Gastrocnemius medialis (tissue), 4 donors: ENCODE data around the gene KIT.

ENCODE experiments used
- POLR2A ChIP-seq, 2 donors: fragments of 450-650 bp; IDR thresholded peaks; one replicate each; pipeline ENCODE4 v1.6.1; 2017; ENCODE audit warnings: antibody characterized with exemption in 2 of 2, mild to moderate bottlenecking in 2 of 2, moderate library complexity in 2 of 2
- TF ChIP-seq, protein P1 (sequence below), 5 experiments: fragments of 450-650 bp in 3 of 5; fragments of 200-600 bp in 2 of 5; sonication (generic) in 2 of 5; IDR thresholded peaks in 4 of 5; conservative IDR thresholded peaks in 1 of 5; 1 replicate in 4 of 5; 2 replicates in 1 of 5; pipeline ENCODE4 v1.5.1; 2016 to 2019; ENCODE audit warnings: antibody characterized with exemption in 5 of 5, mild to moderate bottlenecking in 3 of 5, moderate library complexity in 3 of 5

DNA sequence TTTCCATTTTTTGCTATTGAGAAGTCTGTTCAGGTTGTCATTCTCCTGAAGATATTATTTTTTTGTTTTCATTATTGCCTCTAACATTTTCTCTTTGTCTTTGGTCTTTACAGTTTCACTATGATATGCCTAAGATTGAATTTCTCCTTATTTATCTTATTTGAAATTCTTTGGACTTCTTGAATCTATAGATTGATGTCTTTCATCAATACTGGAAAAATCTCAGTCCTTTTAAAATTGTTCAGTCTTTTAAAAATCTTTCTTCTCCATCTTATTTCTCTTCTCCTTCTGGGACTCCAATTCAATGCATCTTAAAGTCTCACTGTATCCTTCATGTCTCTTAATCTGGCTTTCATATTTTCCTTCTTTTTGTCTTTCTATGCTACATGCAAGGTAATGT lies 86.7 kb downstream of the KIT start:
- TF ChIP-seq, protein P1, sequence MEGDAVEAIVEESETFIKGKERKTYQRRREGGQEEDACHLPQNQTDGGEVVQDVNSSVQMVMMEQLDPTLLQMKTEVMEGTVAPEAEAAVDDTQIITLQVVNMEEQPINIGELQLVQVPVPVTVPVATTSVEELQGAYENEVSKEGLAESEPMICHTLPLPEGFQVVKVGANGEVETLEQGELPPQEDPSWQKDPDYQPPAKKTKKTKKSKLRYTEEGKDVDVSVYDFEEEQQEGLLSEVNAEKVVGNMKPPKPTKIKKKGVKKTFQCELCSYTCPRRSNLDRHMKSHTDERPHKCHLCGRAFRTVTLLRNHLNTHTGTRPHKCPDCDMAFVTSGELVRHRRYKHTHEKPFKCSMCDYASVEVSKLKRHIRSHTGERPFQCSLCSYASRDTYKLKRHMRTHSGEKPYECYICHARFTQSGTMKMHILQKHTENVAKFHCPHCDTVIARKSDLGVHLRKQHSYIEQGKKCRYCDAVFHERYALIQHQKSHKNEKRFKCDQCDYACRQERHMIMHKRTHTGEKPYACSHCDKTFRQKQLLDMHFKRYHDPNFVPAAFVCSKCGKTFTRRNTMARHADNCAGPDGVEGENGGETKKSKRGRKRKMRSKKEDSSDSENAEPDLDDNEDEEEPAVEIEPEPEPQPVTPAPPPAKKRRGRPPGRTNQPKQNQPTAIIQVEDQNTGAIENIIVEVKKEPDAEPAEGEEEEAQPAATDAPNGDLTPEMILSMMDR (IDR thresholded peaks at IDR 0.05 in 4 of 5, conservative IDR thresholded peaks at IDR 0.05 in 1 of 5): no peak
- no peak for TF ChIP-seq POLR2A (IDR thresholded peaks at IDR 0.05)
